ENCODE measurements around the gene PILRB. TPM values are rescaled to one million over a fixed set of nuclear protein-coding genes. Genes with fewer than 3 reads are reported as not detected.

Gene PILRB
- total and polyA plus RNA-seq, 7 donors, result 4.9 to 65.6 (median 34.2) TPM

GRCh38 chr7:100384628-100385294 lies 26.8 kb downstream of the PILRB start:
- WGBS, 2 donors, result 78 to 86% methylated on average over 6 of the region's 6 CpGs
- intact Hi-C loops (cut with DNase I), result no loop called here
- Histone ChIP-seq H3K27ac (peak overlapping the region in 1 of 4 donors; percentile 0), H3K36me3 (no peaks in the 10 kb centered on the region), H3K27me3 (peaks cover 0 to 2% (median 0%) of the 10 kb centered on the region in 3 donors), H3K4me3 (no peak overlapping the region), H3K9me3 (no peaks in the 10 kb centered on the region), H3K4me1 (no peaks in the 10 kb centered on the region)
- TF ChIP-seq POLR2A (IDR thresholded peaks at IDR 0.05) (no peak), POLR2AphosphoS5 (IDR thresholded peaks at IDR 0.05) (no peak), EP300 (IDR thresholded peaks at IDR 0.05) (no peak), CTCF (IDR thresholded peaks at IDR 0.05) (no peak)
- DNase-seq, result no peak

- Histone ChIP-seq H3K9me3 (no peaks in the 10 kb centered on the region), H3K4me1 (no peaks in the 10 kb centered on the region), H3K36me3 (no peaks in the 10 kb centered on the region), H3K27ac (no peak overlapping the region), H3K4me3 (no peak overlapping the region), H3K27me3 (peaks cover 0 to 4% (median 0%) of the 10 kb centered on the region in 3 donors)
- no peak for DNase-seq
- intact Hi-C loops (cut with DNase I), result no loop called here
- TF ChIP-seq POLR2A (IDR thresholded peaks at IDR 0.05) (no peak), POLR2AphosphoS5 (IDR thresholded peaks at IDR 0.05) (no peak), CTCF (IDR thresholded peaks at IDR 0.05) (no peak), EP300 (IDR thresholded peaks at IDR 0.05) (no peak)
- WGBS, 2 donors, result 75 to 85% methylated on average over 5 of the region's 5 CpGs
Observed at GRCh38 chr7:100386940-100387339, 29.0 kb downstream of the PILRB start.

- Histone ChIP-seq H3K4me1 (no peaks in the 10 kb centered on the region), H3K36me3 (no peaks in the 10 kb centered on the region), H3K9me3 (no peaks in the 10 kb centered on the region), H3K27me3 (peaks cover 0 to 4% (median 0%) of the 10 kb centered on the region in 3 donors), H3K4me3 (no peak overlapping the region), H3K27ac (no peak overlapping the region)
- WGBS, 2 donors, result 80 to 86% methylated on average over 2 of the region's 2 CpGs
- intact Hi-C loops (cut with DNase I), result no loop called here
- TF ChIP-seq EP300 (IDR thresholded peaks at IDR 0.05), result no peak
- no peak for TF ChIP-seq POLR2AphosphoS5 (IDR thresholded peaks at IDR 0.05)
- no peak for TF ChIP-seq CTCF (IDR thresholded peaks at IDR 0.05)
- no peak for TF ChIP-seq POLR2A (IDR thresholded peaks at IDR 0.05)
- DNase-seq, result no peak
Observed at GRCh38 chr7:100387695-100388094, 29.8 kb downstream of the PILRB start.

GRCh38 chr7:100389437-100390088 lies 31.6 kb downstream of the PILRB start:
- TF ChIP-seq POLR2AphosphoS5 (IDR thresholded peaks at IDR 0.05) (no peak), POLR2A (IDR thresholded peaks at IDR 0.05) (no peak), CTCF (IDR thresholded peaks at IDR 0.05) (no peak), EP300 (IDR thresholded peaks at IDR 0.05) (no peak)
- H3K27me3 ChIP-seq, result peaks cover 0 to 4% (median 0%) of the 10 kb centered on the region in 3 donors
- H3K27ac ChIP-seq, result no peak overlapping the region
- no peak overlapping the region for H3K4me3 ChIP-seq
- no peaks in the 10 kb centered on the region for H3K4me1 ChIP-seq
- WGBS, 2 donors, result 71 to 75% methylated on average over 9 of the region's 9 CpGs
- intact Hi-C loops (cut with DNase I), result no loop called here
- peak; percentile 37 for DNase-seq
- H3K36me3 ChIP-seq, result no peaks in the 10 kb centered on the region
- H3K9me3 ChIP-seq, result no peaks in the 10 kb centered on the region
